ENCODE measurements around the gene SRM.
"Not testable (repeated sequence)": the region's sequence is repeated elsewhere in the genome, so short reads cannot be mapped to it uniquely, and the experiment has no call there.

Gene SRM

DNA sequence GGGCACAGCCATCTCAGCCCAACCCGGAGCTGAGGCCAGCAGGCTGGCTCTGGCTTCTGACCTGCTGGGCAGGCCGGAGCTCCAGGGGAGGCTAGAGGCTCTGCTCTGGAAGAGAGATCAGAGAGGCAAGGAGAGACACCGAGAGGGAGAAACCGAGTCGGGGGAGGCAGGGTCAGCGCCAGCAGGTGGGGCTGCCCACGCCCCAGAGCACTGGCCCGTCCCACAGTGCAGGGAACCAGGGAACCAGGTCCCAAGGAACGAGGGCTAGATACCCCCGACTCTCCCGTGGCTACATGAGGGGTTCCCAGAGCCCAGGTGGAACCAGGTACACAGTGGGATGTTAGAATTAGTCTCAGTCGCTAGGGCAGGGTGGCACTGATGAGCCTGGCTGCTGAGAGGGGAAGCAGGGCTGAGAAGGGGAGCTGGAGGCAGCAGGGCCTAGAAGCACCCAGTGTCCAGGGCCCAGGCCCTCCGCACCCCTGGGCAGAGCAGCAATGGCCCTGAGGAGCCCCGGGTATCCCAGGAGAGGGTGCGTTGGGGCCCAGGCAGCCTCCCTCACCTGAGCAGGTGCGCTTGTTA lies 14.9 kb downstream of the SRM start:
- TF ChIP-seq, protein P1, sequence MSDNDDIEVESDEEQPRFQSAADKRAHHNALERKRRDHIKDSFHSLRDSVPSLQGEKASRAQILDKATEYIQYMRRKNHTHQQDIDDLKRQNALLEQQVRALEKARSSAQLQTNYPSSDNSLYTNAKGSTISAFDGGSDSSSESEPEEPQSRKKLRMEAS (IDR thresholded peaks at IDR 0.05; ENCODE audit: low read depth, low read length), result no peak
- TF ChIP-seq POLR2A (IDR thresholded peaks at IDR 0.05; ENCODE audit: extremely low read depth, insufficient read length) (no peak), MYC (IDR thresholded peaks at IDR 0.05; ENCODE audit: low read depth, low read length) (no peak)
- TF ChIP-seq, protein P2, sequence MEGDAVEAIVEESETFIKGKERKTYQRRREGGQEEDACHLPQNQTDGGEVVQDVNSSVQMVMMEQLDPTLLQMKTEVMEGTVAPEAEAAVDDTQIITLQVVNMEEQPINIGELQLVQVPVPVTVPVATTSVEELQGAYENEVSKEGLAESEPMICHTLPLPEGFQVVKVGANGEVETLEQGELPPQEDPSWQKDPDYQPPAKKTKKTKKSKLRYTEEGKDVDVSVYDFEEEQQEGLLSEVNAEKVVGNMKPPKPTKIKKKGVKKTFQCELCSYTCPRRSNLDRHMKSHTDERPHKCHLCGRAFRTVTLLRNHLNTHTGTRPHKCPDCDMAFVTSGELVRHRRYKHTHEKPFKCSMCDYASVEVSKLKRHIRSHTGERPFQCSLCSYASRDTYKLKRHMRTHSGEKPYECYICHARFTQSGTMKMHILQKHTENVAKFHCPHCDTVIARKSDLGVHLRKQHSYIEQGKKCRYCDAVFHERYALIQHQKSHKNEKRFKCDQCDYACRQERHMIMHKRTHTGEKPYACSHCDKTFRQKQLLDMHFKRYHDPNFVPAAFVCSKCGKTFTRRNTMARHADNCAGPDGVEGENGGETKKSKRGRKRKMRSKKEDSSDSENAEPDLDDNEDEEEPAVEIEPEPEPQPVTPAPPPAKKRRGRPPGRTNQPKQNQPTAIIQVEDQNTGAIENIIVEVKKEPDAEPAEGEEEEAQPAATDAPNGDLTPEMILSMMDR (IDR thresholded peaks at IDR 0.05; ENCODE audit: low read depth, low read length), result no peak
- no peak overlapping the region for H3K4me3 ChIP-seq (ENCODE audit: low read depth, low read length)
- DNase-seq (ENCODE audit: low read depth), result no peak

DNA sequence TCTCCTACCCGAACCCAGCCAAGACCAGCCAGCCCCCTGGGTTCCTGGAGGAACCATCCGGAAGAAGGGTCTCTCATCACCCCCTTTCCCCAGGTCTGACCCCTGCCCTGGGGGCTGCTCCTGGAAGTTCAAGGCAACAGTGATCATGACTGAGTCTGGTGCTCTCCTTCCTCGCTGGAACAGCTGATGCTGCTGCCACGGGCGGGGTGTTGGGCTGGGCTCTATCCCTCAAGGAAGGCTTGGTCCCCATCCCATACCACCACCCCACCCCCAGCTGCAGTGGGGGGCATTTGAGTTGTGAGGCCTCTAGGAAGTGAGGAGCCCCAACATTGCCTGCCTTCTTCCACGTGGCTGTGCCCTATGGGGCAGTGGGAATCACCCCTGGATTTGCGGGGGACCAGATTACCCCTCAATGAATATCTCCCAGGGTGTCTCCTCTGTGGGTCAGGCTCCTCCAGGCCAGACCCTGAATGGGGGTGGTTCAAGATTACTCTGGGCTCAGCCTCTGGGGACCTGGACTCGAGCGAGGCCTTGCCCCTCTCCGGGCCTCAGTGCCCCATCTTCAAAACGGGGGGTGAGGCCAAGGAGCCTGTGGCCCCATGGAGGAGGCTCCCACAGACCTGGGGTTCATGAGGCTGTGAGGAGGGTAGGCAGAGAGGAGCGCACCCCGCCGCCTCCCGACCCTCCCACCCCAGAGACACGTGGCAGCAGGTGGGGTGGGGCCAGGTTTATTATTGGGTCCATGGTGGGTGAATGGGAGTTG lies 15.6 kb downstream of the SRM start:
- H3K4me3 ChIP-seq (ENCODE audit: low read depth, low read length), result no peak overlapping the region
- TF ChIP-seq MYC (IDR thresholded peaks at IDR 0.05; ENCODE audit: low read depth, low read length), result no peak
- TF ChIP-seq POLR2A (IDR thresholded peaks at IDR 0.05; ENCODE audit: extremely low read depth, insufficient read length), result no peak
- TF ChIP-seq, protein P2 (IDR thresholded peaks at IDR 0.05; ENCODE audit: low read depth, low read length), result no peak
- TF ChIP-seq, protein P1 (IDR thresholded peaks at IDR 0.05; ENCODE audit: low read depth, low read length), result no peak
- DNase-seq (ENCODE audit: low read depth), result no peak

DNA sequence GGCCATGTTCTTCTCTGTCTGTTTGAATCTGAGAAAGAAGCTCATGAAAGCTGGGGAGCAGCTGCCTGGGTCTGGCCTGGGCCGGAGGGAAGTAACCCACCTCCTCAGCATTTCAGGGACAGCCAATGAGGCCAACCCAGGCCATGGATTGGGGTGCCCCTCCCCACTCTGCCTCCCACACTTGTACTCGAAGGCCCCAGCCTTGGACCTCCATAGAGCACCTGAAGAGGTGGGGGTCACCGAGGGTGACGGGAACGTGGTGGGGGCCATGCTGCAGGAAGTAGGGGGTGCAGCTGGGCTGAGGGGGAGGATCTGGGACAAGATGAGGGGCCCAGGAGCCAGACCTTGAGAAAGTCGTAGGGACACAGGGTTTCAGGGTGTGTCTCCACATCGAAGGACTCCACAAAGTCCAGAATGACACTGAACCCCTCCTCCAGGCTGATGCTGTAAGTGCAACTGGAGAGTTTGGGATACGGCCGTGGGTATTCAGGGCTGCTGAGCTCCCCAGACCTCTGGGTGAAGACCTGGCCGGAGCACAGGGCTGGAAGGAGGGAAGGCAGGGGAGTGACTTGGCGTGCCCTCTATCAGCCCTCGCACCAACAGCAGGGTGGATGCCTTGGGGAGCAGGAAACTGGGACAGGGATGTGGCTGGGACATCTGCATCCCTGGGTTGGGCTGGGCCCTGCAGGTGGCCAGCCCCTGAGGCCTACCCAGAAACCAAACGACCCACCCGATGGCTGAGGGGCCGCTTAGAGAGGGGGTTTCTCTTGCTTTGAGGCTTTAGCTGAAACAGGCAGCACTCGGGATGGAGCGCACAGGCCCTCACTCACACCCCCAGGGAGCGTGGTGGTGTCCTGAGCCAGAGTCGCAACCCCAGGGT lies 16.6 kb downstream of the SRM start:
- TF ChIP-seq POLR2A (IDR thresholded peaks at IDR 0.05; ENCODE audit: extremely low read depth, insufficient read length) (no peak), MYC (IDR thresholded peaks at IDR 0.05; ENCODE audit: low read depth, low read length) (no peak)
- TF ChIP-seq, protein P2 (IDR thresholded peaks at IDR 0.05; ENCODE audit: low read depth, low read length), result no peak
- TF ChIP-seq, protein P1 (IDR thresholded peaks at IDR 0.05; ENCODE audit: low read depth, low read length), result no peak
- H3K4me3 ChIP-seq (ENCODE audit: low read depth, low read length), result no peak overlapping the region
- no peak for DNase-seq (ENCODE audit: low read depth)

DNA sequence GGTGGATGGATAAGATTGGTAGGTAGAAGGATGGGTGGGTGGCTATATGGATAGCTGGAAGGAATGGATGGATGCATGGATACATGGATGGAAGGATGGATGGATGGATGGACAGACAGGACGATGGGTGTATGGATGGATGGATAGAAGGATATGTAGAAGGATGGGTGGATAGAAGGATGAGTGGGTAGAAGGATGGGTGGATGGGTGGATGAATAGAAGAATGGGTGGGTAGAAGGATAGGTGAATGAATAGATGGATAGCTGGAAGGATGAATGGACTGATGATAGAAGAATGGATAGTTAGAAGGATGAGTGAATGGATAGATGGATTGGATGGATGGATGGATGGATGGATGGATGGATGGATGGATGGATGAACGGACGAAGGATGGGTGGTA lies 17.8 kb downstream of the SRM start:
- DNase-seq (ENCODE audit: low read depth), result no peak
- TF ChIP-seq, protein P1 (IDR thresholded peaks at IDR 0.05; ENCODE audit: low read depth, low read length), result no peak
- TF ChIP-seq POLR2A (IDR thresholded peaks at IDR 0.05; ENCODE audit: extremely low read depth, insufficient read length) (no peak), MYC (IDR thresholded peaks at IDR 0.05; ENCODE audit: low read depth, low read length) (no peak)
- TF ChIP-seq, protein P2 (IDR thresholded peaks at IDR 0.05; ENCODE audit: low read depth, low read length), result no peak
- no peak overlapping the region for H3K4me3 ChIP-seq (ENCODE audit: low read depth, low read length)

DNA sequence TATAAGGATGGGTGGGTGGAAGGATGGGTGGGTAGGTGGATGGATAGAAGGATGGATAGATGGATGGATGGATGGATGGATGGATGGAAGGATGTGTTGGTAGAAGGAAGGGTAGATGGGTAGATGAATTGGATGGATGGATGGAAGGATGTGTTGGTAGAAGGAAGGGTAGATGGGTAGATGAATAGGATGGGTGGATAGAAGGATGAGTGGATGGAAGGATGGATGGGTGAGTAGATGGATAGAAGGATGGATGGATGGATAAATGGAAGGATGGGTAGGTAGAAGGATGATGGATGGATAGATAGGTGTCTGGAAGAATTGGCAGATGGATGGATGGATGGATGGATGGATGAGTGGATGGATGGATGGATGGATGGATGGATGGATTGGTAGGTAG lies 18.8 kb downstream of the SRM start:
- no peak overlapping the region for H3K4me3 ChIP-seq (ENCODE audit: low read depth, low read length)
- TF ChIP-seq, protein P2 (IDR thresholded peaks at IDR 0.05; ENCODE audit: low read depth, low read length), result no peak
- no peak for TF ChIP-seq MYC (IDR thresholded peaks at IDR 0.05; ENCODE audit: low read depth, low read length)
- DNase-seq (ENCODE audit: low read depth), result no peak

DNA sequence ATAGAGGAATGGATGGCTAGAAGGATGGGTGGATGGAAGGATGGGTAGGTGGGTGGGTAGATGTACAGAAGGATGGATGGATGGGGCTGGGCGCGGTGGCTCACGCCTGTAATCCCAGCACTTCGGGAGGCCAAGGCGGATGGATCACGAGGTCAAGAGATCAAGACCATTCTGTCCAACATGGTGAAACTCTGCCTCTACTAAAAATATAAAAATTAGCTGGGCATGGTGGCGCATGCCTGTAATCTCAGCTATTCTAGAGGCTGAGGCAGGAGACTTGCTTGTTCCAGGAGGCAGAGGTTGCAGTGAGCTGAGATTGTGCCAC lies 19.8 kb downstream of the SRM start:
- not testable (repeated sequence) for DNase-seq (ENCODE audit: low read depth); H3K4me3 ChIP-seq (ENCODE audit: low read depth, low read length)
